SK-N-MC (cell line): Measurements from ENCODE around the gene PTPRM.

ENCODE experiments used
- DNase-seq: peaks from one replicate; pipeline ENCODE4 v3.0.0-alpha.2; 2011; ENCODE audit warnings: low read depth, low spot score
- H3K27ac ChIP-seq: fragments of 200-600 bp; sonication (generic); 2 replicates; pipeline ENCODE4 v1.5.1; 2016; ENCODE audit warnings: mixed run types
- H3K36me3 ChIP-seq: fragments of 200-600 bp; sonication (generic); 2 replicates; pipeline ENCODE4 v1.6.1; 2017; ENCODE audit warnings: antibody characterized with exemption, low read length, mixed read lengths; ENCODE audit not compliant: insufficient read depth
- H3K4me3 ChIP-seq: fragments of 200-600 bp; sonication (generic); 2 replicates; pipeline ENCODE4 v1.5.1; 2016
- H3K9ac ChIP-seq: fragments of 200-600 bp; sonication (generic); 2 replicates; pipeline ENCODE4 v1.8.0; 2017; ENCODE audit warnings: mixed run types, mixed read lengths; ENCODE audit not compliant: insufficient read length
- H3K9me3 ChIP-seq: fragments of 200-600 bp; sonication (generic); 2 replicates; pipeline ENCODE4 v1.6.1; 2017; ENCODE audit warnings: low read depth, mild to moderate bottlenecking, antibody characterized with exemption, low read length, moderate library complexity, mixed read lengths
- EZH2 ChIP-seq: fragments of 200-600 bp; sonication (generic); IDR thresholded peaks from one replicate; pipeline ENCODE4 v1.6.1; 2017; ENCODE audit warnings: antibody characterized with exemption
- FOXP2 ChIP-seq: optimal IDR thresholded peaks from 2 replicates; pipeline ENCODE3; 2011; ENCODE audit warnings: mild to moderate bottlenecking, moderate library complexity; ENCODE audit not compliant: insufficient read depth; ENCODE audit errors: extremely low read length, control extremely low read depth
- POLR2AphosphoS5 ChIP-seq: IDR thresholded peaks from 2 replicates; pipeline ENCODE4 v1.6.1; 2012; ENCODE audit warnings: mild to moderate bottlenecking, low read depth, low read length, borderline replicate concordance

Gene PTPRM

GRCh38 chr18:8069708-8070107 is 502.6 kb downstream of the PTPRM start:
- no peak overlapping the region for H3K27ac ChIP-seq
- DNase-seq, result no peak
- no peak overlapping the region for H3K9ac ChIP-seq
- H3K9me3 ChIP-seq, result no peaks in the 10 kb centered on the region
- H3K36me3 ChIP-seq, result no peaks in the 10 kb centered on the region
- H3K4me3 ChIP-seq, result no peak overlapping the region
- TF ChIP-seq POLR2AphosphoS5 (no peak), FOXP2 (no peak), EZH2 (no peak)

- H3K36me3 ChIP-seq, result no peaks in the 10 kb centered on the region
- TF ChIP-seq FOXP2, result no peak
- no peak for TF ChIP-seq EZH2
- TF ChIP-seq POLR2AphosphoS5, result no peak
- no peak for DNase-seq
Observed at GRCh38 chr18:8073167-8073566, 506.1 kb downstream of the PTPRM start.

GRCh38 chr18:8080092-8080491 is 513.0 kb downstream of the PTPRM start:
- Histone ChIP-seq H3K4me3 (no peak overlapping the region), H3K36me3 (no peaks in the 10 kb centered on the region), H3K9me3 (no peaks in the 10 kb centered on the region), H3K9ac (no peak overlapping the region), H3K27ac (no peak overlapping the region)
- DNase-seq, result no peak
- TF ChIP-seq EZH2 (no peak), POLR2AphosphoS5 (no peak), FOXP2 (no peak)

More at GRCh38 chr18:8073167-8073566, 506.1 kb downstream of the PTPRM start:
- Histone ChIP-seq H3K9me3 (no peaks in the 10 kb centered on the region), H3K4me3 (no peak overlapping the region), H3K27ac (no peak overlapping the region), H3K9ac (no peak overlapping the region)

- Histone ChIP-seq H3K9ac (no peak overlapping the region), H3K4me3 (no peak overlapping the region), H3K36me3 (no peaks in the 10 kb centered on the region), H3K27ac (no peak overlapping the region), H3K9me3 (no peaks in the 10 kb centered on the region)
- TF ChIP-seq POLR2AphosphoS5, result no peak
- TF ChIP-seq FOXP2, result no peak
- TF ChIP-seq EZH2, result no peak
- no peak for DNase-seq
Observed at GRCh38 chr18:8081267-8081666, 514.2 kb downstream of the PTPRM start.

- no peak overlapping the region for H3K4me3 ChIP-seq
- no peaks in the 10 kb centered on the region for H3K36me3 ChIP-seq
- H3K9me3 ChIP-seq, result no peaks in the 10 kb centered on the region
- TF ChIP-seq EZH2 (no peak), POLR2AphosphoS5 (no peak), FOXP2 (no peak)
- H3K27ac ChIP-seq, result no peak overlapping the region
- H3K9ac ChIP-seq, result no peak overlapping the region
- DNase-seq, result no peak
Observed at GRCh38 chr18:8081872-8082553, 514.9 kb downstream of the PTPRM start.

- no peaks in the 10 kb centered on the region for H3K9me3 ChIP-seq
- no peak for DNase-seq
- TF ChIP-seq FOXP2 (no peak), EZH2 (no peak), POLR2AphosphoS5 (no peak)
- no peaks in the 10 kb centered on the region for H3K36me3 ChIP-seq
- no peak overlapping the region for H3K27ac ChIP-seq
- H3K9ac ChIP-seq, result no peak overlapping the region
- no peak overlapping the region for H3K4me3 ChIP-seq
Observed at GRCh38 chr18:8084160-8084559, 517.0 kb downstream of the PTPRM start.

GRCh38 chr18:8088626-8089025 is 521.5 kb downstream of the PTPRM start:
- no peak overlapping the region for H3K4me3 ChIP-seq
- H3K36me3 ChIP-seq, result no peaks in the 10 kb centered on the region
- DNase-seq, result no peak
- no peak overlapping the region for H3K9ac ChIP-seq
- H3K9me3 ChIP-seq, result no peaks in the 10 kb centered on the region
- no peak for TF ChIP-seq EZH2
- no peak for TF ChIP-seq FOXP2
- no peak for TF ChIP-seq POLR2AphosphoS5
- H3K27ac ChIP-seq, result no peak overlapping the region

- no peak for DNase-seq
- no peak overlapping the region for H3K27ac ChIP-seq
- no peaks in the 10 kb centered on the region for H3K36me3 ChIP-seq
- H3K9me3 ChIP-seq, result no peaks in the 10 kb centered on the region
- H3K4me3 ChIP-seq, result no peak overlapping the region
- no peak overlapping the region for H3K9ac ChIP-seq
- TF ChIP-seq POLR2AphosphoS5 (no peak), FOXP2 (no peak), EZH2 (no peak)
Observed at GRCh38 chr18:8091035-8091434, 523.9 kb downstream of the PTPRM start.

GRCh38 chr18:8095947-8096570 is 528.9 kb downstream of the PTPRM start:
- no peak overlapping the region for H3K9ac ChIP-seq
- H3K27ac ChIP-seq, result no peak overlapping the region
- H3K4me3 ChIP-seq, result no peak overlapping the region
- TF ChIP-seq EZH2 (no peak), FOXP2 (no peak), POLR2AphosphoS5 (no peak)
- no peaks in the 10 kb centered on the region for H3K36me3 ChIP-seq
- no peak for DNase-seq
- no peaks in the 10 kb centered on the region for H3K9me3 ChIP-seq
